PC-9 (cell line): ENCODE data around the gene SEMA7A. TPM values are rescaled to one million over a fixed set of nuclear protein-coding genes. Genes with fewer than 3 reads are reported as not detected.

Source experiments
- BruUV-seq: library from RNA; stranded (reverse); fragments of 400-500 nt; replicated peaks from 2 replicates; lab custom pipeline; 2021; lab: Mats Ljungman, UMichigan
- CTCF ChIA-PET: fragments of 300-600 bp; sonication (Branson Sonifier 250); formaldehyde crosslinking; loops from one replicate; lab custom pipeline; 2022; ENCODE audit warnings: antibody characterized with exemption; lab: Charles Lee
- POLR2A ChIA-PET: fragments of 300-600 bp; sonication (Branson Sonifier 250); formaldehyde crosslinking; loops from one replicate; lab custom pipeline; 2022; ENCODE audit warnings: antibody characterized with exemption; ENCODE audit not compliant: unreplicated experiment; lab: Charles Lee
- DNase-seq, 2 experiments: peaks; one replicate each; pipeline versions ENCODE4 v3.0.0 to v3.0.0-alpha.2; 2015 to 2022; ENCODE audit warnings: mixed read lengths in 1 of 2
- H2AFZ ChIP-seq: fragments of 200-600 bp; sonication (generic); 2 replicates; pipeline ENCODE4 v1.8.1; 2017; ENCODE audit warnings: antibody characterized with exemption
- H3F3A ChIP-seq: fragments of 200-600 bp; sonication (generic); 2 replicates; pipeline ENCODE4 v1.8.1; 2017; ENCODE audit warnings: antibody characterized with exemption, mild to moderate bottlenecking, low read depth; ENCODE audit not compliant: insufficient read depth
- H3K27ac ChIP-seq: fragments of 200-600 bp; sonication (generic); 2 replicates; pipeline ENCODE4 v1.6.1; 2016; ENCODE audit warnings: mixed run types
- H3K27me3 ChIP-seq: fragments of 200-600 bp; sonication (generic); 2 replicates; pipeline ENCODE4 v1.6.1; 2016; ENCODE audit warnings: low read depth, mixed run types; ENCODE audit not compliant: insufficient read depth
- H3K36me3 ChIP-seq: fragments of 200-600 bp; sonication (generic); 2 replicates; pipeline ENCODE4 v1.6.1; 2016; ENCODE audit warnings: low read depth, mixed run types
- H3K4me1 ChIP-seq: fragments of 200-600 bp; sonication (generic); replicated peaks from 2 replicates; pipeline ENCODE4 v1.6.1; 2016; ENCODE audit warnings: mixed run types; ENCODE audit not compliant: insufficient read depth
- H3K4me2 ChIP-seq: fragments of 200-600 bp; sonication (generic); 2 replicates; pipeline ENCODE4 v1.6.1; 2017; ENCODE audit warnings: mixed run types
- H3K4me3 ChIP-seq: fragments of 200-600 bp; sonication (generic); 2 replicates; pipeline ENCODE4 v1.6.1; 2016; ENCODE audit warnings: mixed run types
- H3K79me2 ChIP-seq: fragments of 200-600 bp; sonication (generic); 2 replicates; pipeline ENCODE4 v1.6.1; 2017; ENCODE audit warnings: low read depth, mixed run types
- H3K9me2 ChIP-seq: fragments of 200-600 bp; sonication (generic); 2 replicates; pipeline ENCODE4 v1.8.1; 2017; ENCODE audit warnings: mild to moderate bottlenecking; ENCODE audit not compliant: insufficient read depth
- H3K9me3 ChIP-seq: fragments of 200-600 bp; sonication (generic); 2 replicates; pipeline ENCODE4 v1.8.1; 2016; ENCODE audit warnings: low read depth; ENCODE audit not compliant: insufficient read depth
- H4K20me1 ChIP-seq: fragments of 200-600 bp; sonication (generic); 2 replicates; pipeline ENCODE4 v1.8.1; 2017; ENCODE audit not compliant: insufficient read depth
- CTCF ChIP-seq: fragments of 200-600 bp; sonication (generic); conservative IDR thresholded peaks from 2 replicates; pipeline ENCODE4 v1.6.1; 2017; ENCODE audit warnings: mixed run types, antibody characterized with exemption, mild to moderate bottlenecking, moderate library complexity
- EZH2 ChIP-seq: fragments of 200-600 bp; sonication (generic); IDR thresholded peaks from 2 replicates; pipeline ENCODE4 v1.8.0; 2017; ENCODE audit warnings: antibody characterized with exemption, low read depth
- intact Hi-C: fragments of 100-400 bp; cut with micrococcal nuclease; formaldehyde crosslinking; loops from one replicate; pipeline ENCODE4 v1.10.0; 2022; ENCODE audit not compliant: unreplicated experiment
- total RNA-seq: library from RNA; stranded (reverse); gene quantifications from 2 replicates; pipeline ENCODE4 v1.2.3, GENCODE V29; 2021

The SEMA7A gene
- total RNA-seq, 1 experiment from 2014 or later = 8.3 TPM

DNA sequence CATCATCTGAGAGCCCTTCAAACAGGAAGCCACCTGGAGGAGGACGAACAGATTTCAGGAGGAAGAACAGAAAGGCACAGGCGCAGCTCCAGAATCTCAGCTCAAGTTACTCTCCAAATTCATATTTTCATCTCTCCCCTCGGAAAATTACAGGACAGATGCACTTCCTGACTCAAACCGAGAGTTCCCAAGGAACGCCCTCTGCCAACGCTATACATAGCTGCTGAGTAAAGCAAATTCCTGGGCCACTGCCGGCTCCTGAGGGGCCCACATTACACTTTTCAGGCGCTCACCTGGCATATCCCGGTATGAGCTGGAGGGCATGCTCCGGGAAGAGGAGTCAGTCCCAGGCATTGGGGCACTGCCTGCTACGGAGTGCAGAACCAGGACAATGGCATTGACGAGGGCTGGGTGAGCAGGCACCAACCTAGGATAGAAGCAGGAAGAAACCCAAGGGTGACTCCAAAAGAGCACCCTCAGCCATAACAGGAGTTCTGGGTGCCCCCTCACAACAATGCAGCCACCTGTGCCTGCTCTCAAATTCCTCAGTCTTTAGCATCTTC is 16.0 kb upstream of the SEMA7A start:
- no peak overlapping the region for H3K27ac ChIP-seq
- no TSS peak for BruUV-seq
- no peak overlapping the region for H3K4me3 ChIP-seq
- H3K4me2 ChIP-seq = no peak overlapping the region
- CTCF ChIA-PET = no interaction called here
- TF ChIP-seq CTCF = no peak
- TF ChIP-seq EZH2 = no peak
- no peaks in the 10 kb centered on the region for H3K27me3 ChIP-seq
- no peaks in the 10 kb centered on the region for H3K9me2 ChIP-seq
- H4K20me1 ChIP-seq = no peaks in the 10 kb centered on the region
- POLR2A ChIA-PET = no interaction called here
- no peaks in the 10 kb centered on the region for H3F3A ChIP-seq
- H3K4me1 ChIP-seq = no peaks in the 10 kb centered on the region
- H3K36me3 ChIP-seq = no peaks in the 10 kb centered on the region
- intact Hi-C loops = no loop called here
- no peak overlapping the region for H2AFZ ChIP-seq
- no peaks in the 10 kb centered on the region for H3K79me2 ChIP-seq
- no peaks in the 10 kb centered on the region for H3K9me3 ChIP-seq
- DNase-seq = no peak

DNA sequence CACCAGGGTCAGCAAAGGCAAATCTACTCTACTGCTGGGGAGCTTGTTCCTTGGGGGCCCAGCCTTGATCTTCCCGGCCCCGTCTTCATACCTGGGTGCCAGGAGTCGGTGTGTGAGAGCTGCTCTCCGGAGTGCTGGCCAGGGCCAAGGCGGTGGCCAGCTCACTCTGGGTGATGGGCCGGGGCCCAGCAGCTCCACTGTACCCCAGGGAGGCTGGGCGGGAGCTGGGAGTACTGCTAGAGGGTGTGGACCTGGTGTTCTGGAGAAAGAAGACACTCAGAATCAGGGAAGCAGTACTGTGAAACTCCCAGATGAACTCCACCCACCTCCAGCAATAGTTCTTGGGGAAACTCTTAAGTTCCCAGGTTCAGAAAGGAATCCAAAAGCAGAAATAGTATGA is 15.3 kb upstream of the SEMA7A start:
- intact Hi-C loops = no loop called here
- H3K9me2 ChIP-seq = no peaks in the 10 kb centered on the region
- ChIA-PET CTCF (no interaction called here), POLR2A (no interaction called here)
- H3K27ac ChIP-seq = no peak overlapping the region
- no peaks in the 10 kb centered on the region for H3K4me1 ChIP-seq
- H3K4me2 ChIP-seq = no peak overlapping the region
- no peaks in the 10 kb centered on the region for H3K9me3 ChIP-seq
- no peak for TF ChIP-seq EZH2
- no peak for TF ChIP-seq CTCF
- no peaks in the 10 kb centered on the region for H3K79me2 ChIP-seq
- no peaks in the 10 kb centered on the region for H4K20me1 ChIP-seq
- H3K4me3 ChIP-seq = no peak overlapping the region
- no peak overlapping the region for H2AFZ ChIP-seq
- no peak for DNase-seq
- no peaks in the 10 kb centered on the region for H3K27me3 ChIP-seq
- no TSS peak for BruUV-seq
- H3K36me3 ChIP-seq = no peaks in the 10 kb centered on the region
- H3F3A ChIP-seq = no peaks in the 10 kb centered on the region

DNA sequence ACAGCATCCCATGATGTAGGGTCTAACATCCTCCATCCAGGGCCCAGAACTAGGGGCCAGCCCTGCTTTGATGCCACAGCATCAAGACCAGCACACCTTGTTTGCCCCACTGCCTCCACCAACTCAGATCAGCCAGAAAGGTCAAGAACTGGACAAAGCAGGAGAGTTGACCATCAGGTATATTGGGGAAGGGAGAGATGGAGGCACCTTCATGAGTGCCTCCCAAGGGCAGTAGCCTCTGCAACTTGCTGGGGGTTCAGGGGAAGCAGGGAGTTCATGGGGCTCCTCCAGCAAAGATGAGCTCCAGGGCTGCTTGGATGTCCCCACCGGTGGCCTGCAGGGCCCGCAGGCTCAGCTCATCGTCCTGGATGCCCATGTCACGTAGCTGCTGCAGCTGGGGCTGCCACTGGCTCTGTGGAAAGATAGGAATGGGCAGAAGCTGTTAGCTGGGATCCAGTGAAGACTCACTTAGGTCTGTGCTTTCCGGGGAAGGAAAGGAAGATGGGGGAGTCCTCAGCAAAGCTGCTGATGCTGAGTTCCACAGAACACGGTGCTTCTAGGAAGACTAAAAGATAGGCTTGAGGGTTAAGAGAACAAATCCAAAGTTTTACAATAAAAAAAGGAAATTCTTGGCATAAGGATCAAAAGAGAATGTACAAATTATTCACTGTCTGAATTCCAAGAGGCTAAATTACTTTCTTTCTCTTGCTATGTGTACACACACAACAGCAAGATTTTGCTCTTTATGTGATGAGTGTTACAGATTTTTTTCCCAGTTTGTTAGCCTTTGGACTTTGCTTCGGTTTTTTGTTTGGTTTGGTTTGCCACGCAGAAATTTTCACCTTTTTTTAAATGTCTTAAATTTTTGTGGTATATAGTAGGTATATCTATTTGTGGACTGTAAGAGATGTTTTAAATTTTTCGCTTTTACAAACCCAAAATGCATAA is 12.3 kb upstream of the SEMA7A start:
- H3K9me2 ChIP-seq = no peaks in the 10 kb centered on the region
- intact Hi-C loops = no loop called here
- no TSS peak for BruUV-seq
- H3K79me2 ChIP-seq = no peaks in the 10 kb centered on the region
- no peaks in the 10 kb centered on the region for H3K27me3 ChIP-seq
- no peaks in the 10 kb centered on the region for H3K4me1 ChIP-seq
- H2AFZ ChIP-seq = no peak overlapping the region
- H3K4me3 ChIP-seq = no peak overlapping the region
- no peaks in the 10 kb centered on the region for H3K9me3 ChIP-seq
- CTCF ChIA-PET = no interaction called here
- H3K4me2 ChIP-seq = no peak overlapping the region
- H4K20me1 ChIP-seq = no peaks in the 10 kb centered on the region
- no peak overlapping the region for H3K27ac ChIP-seq
- DNase-seq = no peak
- POLR2A ChIA-PET = interaction anchor here (0.7 kb wide), 1 partner anchor 612 kb away, joined by 6 read pairs; no protein-coding TSS in a partner anchor
- no peaks in the 10 kb centered on the region for H3K36me3 ChIP-seq
- H3F3A ChIP-seq = no peaks in the 10 kb centered on the region
- TF ChIP-seq EZH2 (no peak), CTCF (no peak)
